ENCODE measurements around the gene SMYD4. TPM values are rescaled to one million over a fixed set of nuclear protein-coding genes. Genes with fewer than 3 reads are reported as not detected.

Gene SMYD4
- total and polyA plus RNA-seq, 10 of the 15 experiments (the other 5 are each of a cell fraction or from before 2014, with no cell fraction given) = 2.1 to 18.8 (median 13.7) TPM

DNA sequence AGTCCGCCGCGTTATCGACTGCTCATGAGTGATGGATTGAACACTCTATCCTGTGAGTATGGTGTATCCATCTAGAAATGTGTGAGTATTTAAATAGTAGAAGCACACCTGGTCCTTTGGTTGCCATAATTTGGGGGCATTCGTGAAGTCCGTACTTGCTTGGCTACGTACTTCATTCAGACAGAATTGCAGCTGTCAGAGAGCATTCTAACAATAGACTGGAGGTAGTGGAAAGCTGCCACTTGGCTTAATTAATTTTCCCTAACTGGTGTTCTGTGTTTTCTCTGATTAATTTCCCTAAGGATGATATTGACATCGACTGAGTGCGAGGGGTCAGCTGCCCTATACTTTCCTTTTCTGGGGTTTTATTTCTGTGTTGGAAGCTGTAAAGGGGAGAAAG lies 14.2 kb upstream of the SMYD4 start:
- no peak overlapping the region for H2AFZ ChIP-seq (ENCODE audit: control insufficient read depth, low read depth, low read length)
- peaks cover 8% of the 10 kb centered on the region for H3K79me2 ChIP-seq (ENCODE audit: control insufficient read depth, insufficient read depth, low read length)
- no peak overlapping the region for H3K4me2 ChIP-seq (ENCODE audit: control insufficient read depth, insufficient read depth)
- WGBS (ENCODE audit: insufficient coverage, insufficient replicate concordance, low lambda C conversion rate, missing lambda C conversion rate) = 99% methylated on average over 9 of the region's 9 CpGs
- H3K9me3 ChIP-seq (replicated peaks; ENCODE audit: control insufficient read depth, insufficient read depth, low read length) = no peaks in the 10 kb centered on the region
- H3K4me3 ChIP-seq = no peak overlapping the region
- FAIRE-seq = no peak
- in situ Hi-C loops (cut with MboI) (no loop called here), intact Hi-C loops (cut with micrococcal nuclease; ENCODE audit: unreplicated experiment) (no loop called here)
- H3K36me3 ChIP-seq (ENCODE audit: control insufficient read depth in 2 of 2, insufficient read depth in 2 of 2, low read length in 1 of 2) = peaks cover 10 to 25% of the 10 kb centered on the region in 2 experiments
- H3K9ac ChIP-seq (ENCODE audit: control insufficient read depth, insufficient read depth, low read length) = no peak overlapping the region
- H4K20me1 ChIP-seq (ENCODE audit: control insufficient read depth, insufficient read depth) = no peaks in the 10 kb centered on the region
- ChIA-PET POLR2A (no interaction called here), CTCF (no interaction called here), SMC1A (ENCODE audit: uncharacterized antibody, unreplicated experiment) (interaction anchor here (1.1 to 2.2 kb wide), 3 partner anchors 9 to 127 kb away, joined by 5 to 7 read pairs (median 6); no protein-coding TSS in a partner anchor), RAD21 (ENCODE audit: unreplicated experiment) (no interaction called here)
- no peaks in the 10 kb centered on the region for H3K4me1 ChIP-seq (ENCODE audit: control insufficient read depth, insufficient read depth, low read length)
- no peak overlapping the region for H3K27ac ChIP-seq (ENCODE audit: control insufficient read depth, insufficient read depth)
- no peak for ATAC-seq
- H3K27me3 ChIP-seq (replicated peaks in 1 of 2; ENCODE audit: control insufficient read depth in 2 of 2, insufficient read depth in 2 of 2, low read length in 1 of 2) = no peaks in the 10 kb centered on the region
- TF ChIP-seq NKRF (conservative IDR thresholded peaks at IDR 0.05) (no peak), DPF2 (IDR thresholded peaks at IDR 0.05) (no peak), CREM (IDR thresholded peaks at IDR 0.05; ENCODE audit: low read depth) (no peak), FOS (IDR thresholded peaks at IDR 0.05; ENCODE audit: borderline replicate concordance, extremely low read depth, insufficient read length) (no peak), ZNF274 (IDR thresholded peaks at IDR 0.05; ENCODE audit: insufficient read depth, insufficient read length) (no peak), MEF2B (IDR thresholded peaks at IDR 0.05; ENCODE audit: partially characterized antibody, poor library complexity, severe bottlenecking) (no peak), RBBP5 (conservative IDR thresholded peaks at IDR 0.05) (no peak), BMI1 (IDR thresholded peaks at IDR 0.05; ENCODE audit: borderline replicate concordance) (no peak), KAT2A (conservative IDR thresholded peaks at IDR 0.05; ENCODE audit: control insufficient read depth, low read depth, low read length) (no peak), HDAC2 (IDR thresholded peaks at IDR 0.05) (no peak), KDM1A (IDR thresholded peaks at IDR 0.05; ENCODE audit: borderline replicate concordance) (no peak), POLR2A (IDR thresholded peaks at IDR 0.05; ENCODE audit: low read depth, low read length) (no peak), CREB1 (IDR thresholded peaks at IDR 0.05; ENCODE audit: low read depth) (no peak), EZH2 (IDR thresholded peaks at IDR 0.05; ENCODE audit: borderline replicate concordance, control insufficient read depth, low read depth, low read length) (no peak), ESRRA (IDR thresholded peaks at IDR 0.05; ENCODE audit: low read length) (no peak)
- TF ChIP-seq, protein P1, sequence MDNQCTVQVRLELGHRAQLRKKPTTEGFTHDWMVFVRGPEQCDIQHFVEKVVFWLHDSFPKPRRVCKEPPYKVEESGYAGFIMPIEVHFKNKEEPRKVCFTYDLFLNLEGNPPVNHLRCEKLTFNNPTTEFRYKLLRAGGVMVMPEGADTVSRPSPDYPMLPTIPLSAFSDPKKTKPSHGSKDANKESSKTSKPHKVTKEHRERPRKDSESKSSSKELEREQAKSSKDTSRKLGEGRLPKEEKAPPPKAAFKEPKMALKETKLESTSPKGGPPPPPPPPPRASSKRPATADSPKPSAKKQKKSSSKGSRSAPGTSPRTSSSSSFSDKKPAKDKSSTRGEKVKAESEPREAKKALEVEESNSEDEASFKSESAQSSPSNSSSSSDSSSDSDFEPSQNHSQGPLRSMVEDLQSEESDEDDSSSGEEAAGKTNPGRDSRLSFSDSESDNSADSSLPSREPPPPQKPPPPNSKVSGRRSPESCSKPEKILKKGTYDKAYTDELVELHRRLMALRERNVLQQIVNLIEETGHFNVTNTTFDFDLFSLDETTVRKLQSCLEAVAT (IDR thresholded peaks at IDR 0.05) = no peak
- no peak for DNase-seq (ENCODE audit: low read depth, low spot score)
- BruUV-seq (replicated peaks) = no TSS peak

Measured in GM12878 (cell line).